ENCODE measurements around the gene KRTAP10-6.
"Not testable (repeated sequence)": the region's sequence is repeated elsewhere in the genome, so short reads cannot be mapped to it uniquely, and the experiment has no call there.

KRTAP10-6 gene

GRCh38 chr21:44603109-44603875 lies 11.0 kb upstream of the KRTAP10-6 start:
- H3K4me3 ChIP-seq (ENCODE audit: low read depth, low read length) = no peak overlapping the region
- no peak for DNase-seq (ENCODE audit: low read depth)
- TF ChIP-seq CTCF (IDR thresholded peaks at IDR 0.05; ENCODE audit: low read depth, low read length, missing control alignments) = no peak

GRCh38 chr21:44602463-44602850 lies 10.2 kb upstream of the KRTAP10-6 start:
- H3K4me3 ChIP-seq (ENCODE audit: low read depth, low read length) = no peak overlapping the region
- DNase-seq (ENCODE audit: low read depth) = no peak
- no peak for TF ChIP-seq CTCF (IDR thresholded peaks at IDR 0.05; ENCODE audit: low read depth, low read length, missing control alignments)

- no peak for DNase-seq (ENCODE audit: low read depth)
- TF ChIP-seq CTCF (IDR thresholded peaks at IDR 0.05; ENCODE audit: low read depth, low read length, missing control alignments) = no peak
- H3K4me3 ChIP-seq (ENCODE audit: low read depth, low read length) = no peak overlapping the region
Observed at GRCh38 chr21:44601596-44602462, 9.5 kb upstream of the KRTAP10-6 start.

- peak; percentile 5 for TF ChIP-seq CTCF (IDR thresholded peaks at IDR 0.05; ENCODE audit: low read depth, low read length, missing control alignments)
- not testable (repeated sequence) for H3K4me3 ChIP-seq (ENCODE audit: low read depth, low read length); DNase-seq (ENCODE audit: low read depth)
Observed at GRCh38 chr21:44601091-44601490, 8.8 kb upstream of the KRTAP10-6 start.

GRCh38 chr21:44600118-44600978 lies 8.0 kb upstream of the KRTAP10-6 start, which contains the start of gene KRTAP10-7:
Gene KRTAP10-7 (plus strand): TSS chr21:44600597. CDS start chr21:44600622, 25 bp downstream.
- DNase-seq (ENCODE audit: low read depth); H3K4me3 ChIP-seq (ENCODE audit: low read depth, low read length): not testable (repeated sequence)

GRCh38 chr21:44599264-44600029 lies 7.1 kb upstream of the KRTAP10-6 start:
- H3K4me3 ChIP-seq (ENCODE audit: low read depth, low read length) = no peak overlapping the region
- no peak for TF ChIP-seq CTCF (IDR thresholded peaks at IDR 0.05; ENCODE audit: low read depth, low read length, missing control alignments)
- DNase-seq (ENCODE audit: low read depth) = no peak

All from GM12864 (cell line).